ENCODE data around the gene PRR7. TPM values are rescaled to one million over a fixed set of nuclear protein-coding genes. Genes with fewer than 3 reads are reported as not detected.

PRR7 gene
- total RNA-seq, 1 donor, result 30.7 TPM

- DNase-seq (ENCODE audit: low read depth in 2 of 3, low spot score in 2 of 3), result no peak
Observed at GRCh38 chr5:177495243-177496060, 48.8 kb downstream of the PRR7 start.

DNA sequence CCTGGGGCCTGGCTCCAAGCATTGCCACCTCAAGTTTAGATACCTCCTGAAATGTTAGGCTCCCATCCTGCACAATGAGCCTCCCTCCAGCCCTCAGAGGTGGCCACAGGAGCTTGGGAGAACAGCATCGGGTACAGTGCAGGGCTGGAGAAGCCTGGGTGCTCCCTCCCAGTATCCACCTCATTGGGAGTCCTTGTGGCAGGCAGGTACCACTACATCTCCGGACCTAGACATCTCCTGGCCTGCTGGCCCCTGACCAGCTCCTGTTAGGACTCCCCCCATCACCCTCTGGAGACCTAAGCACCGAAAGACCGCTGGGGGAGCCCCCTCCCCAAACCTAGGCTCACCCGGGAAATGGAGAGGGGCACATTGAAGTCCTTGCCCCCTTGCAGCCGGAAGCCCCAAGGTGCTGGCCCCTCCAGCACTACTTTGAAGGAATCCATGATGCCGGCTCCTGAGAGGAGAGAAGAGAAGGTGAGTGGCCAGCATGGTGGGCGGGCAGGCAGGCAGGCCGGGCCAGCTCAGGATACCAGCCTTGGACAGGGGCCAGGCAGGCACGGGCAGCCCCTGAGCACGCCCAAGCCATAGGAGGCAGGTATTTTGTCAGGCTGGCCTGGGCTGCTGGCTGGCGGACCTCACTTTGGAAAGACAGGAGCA lies 49.6 kb downstream of the PRR7 start:
- DNase-seq (ENCODE audit: low read depth in 2 of 3, low spot score in 2 of 3), result no peak

GRCh38 chr5:177496727-177497291 lies 50.2 kb downstream of the PRR7 start:
- DNase-seq (ENCODE audit: low read depth in 2 of 3, low spot score in 2 of 3), result no peak

DNA sequence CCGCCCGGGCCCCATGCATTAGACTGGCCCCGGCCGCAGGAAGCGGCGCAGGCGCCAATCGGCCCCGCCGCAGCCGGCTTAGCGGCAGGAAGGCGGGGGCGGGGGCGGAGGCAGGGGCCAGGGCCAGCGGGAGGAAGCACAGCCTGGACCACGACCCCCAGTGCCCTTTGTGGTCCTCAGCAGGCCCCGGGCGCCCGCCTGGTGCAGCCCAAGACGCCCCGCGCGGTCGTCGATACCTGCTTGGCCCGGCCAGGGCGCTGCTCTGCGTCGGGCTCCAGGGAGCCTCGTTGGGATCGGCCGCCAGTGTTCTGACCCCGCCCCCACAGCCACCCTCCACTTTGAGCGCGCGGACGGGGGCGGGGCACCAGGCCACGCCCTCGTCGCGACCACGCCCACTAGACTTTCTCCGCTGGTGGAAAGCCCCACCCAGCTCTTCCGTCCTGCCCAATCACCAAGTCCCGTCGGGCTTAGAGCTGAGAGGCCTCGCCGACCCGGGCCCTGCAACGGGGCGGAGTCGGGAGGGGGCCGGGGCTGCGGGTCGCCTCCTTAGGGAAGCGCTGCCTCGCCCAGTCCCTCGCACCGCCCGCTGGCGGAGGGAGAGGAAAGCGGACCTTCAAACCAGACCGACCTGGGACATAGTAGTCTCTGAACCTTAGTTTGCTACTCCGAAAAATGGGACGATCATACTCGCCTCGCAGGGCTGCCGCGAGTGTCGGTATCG lies 50.8 kb downstream of the PRR7 start, which contains the start of gene PDLIM7:
Gene PDLIM7, minus strand, starts transcription at position 313 of the 721 bp plus-strand sequence. CDS start 1,092 bp downstream, outside the sequence.
- DNase-seq (ENCODE audit: low read depth in 2 of 3, low spot score in 2 of 3), result peak; percentile 93 to 96 (median 95)

DNA sequence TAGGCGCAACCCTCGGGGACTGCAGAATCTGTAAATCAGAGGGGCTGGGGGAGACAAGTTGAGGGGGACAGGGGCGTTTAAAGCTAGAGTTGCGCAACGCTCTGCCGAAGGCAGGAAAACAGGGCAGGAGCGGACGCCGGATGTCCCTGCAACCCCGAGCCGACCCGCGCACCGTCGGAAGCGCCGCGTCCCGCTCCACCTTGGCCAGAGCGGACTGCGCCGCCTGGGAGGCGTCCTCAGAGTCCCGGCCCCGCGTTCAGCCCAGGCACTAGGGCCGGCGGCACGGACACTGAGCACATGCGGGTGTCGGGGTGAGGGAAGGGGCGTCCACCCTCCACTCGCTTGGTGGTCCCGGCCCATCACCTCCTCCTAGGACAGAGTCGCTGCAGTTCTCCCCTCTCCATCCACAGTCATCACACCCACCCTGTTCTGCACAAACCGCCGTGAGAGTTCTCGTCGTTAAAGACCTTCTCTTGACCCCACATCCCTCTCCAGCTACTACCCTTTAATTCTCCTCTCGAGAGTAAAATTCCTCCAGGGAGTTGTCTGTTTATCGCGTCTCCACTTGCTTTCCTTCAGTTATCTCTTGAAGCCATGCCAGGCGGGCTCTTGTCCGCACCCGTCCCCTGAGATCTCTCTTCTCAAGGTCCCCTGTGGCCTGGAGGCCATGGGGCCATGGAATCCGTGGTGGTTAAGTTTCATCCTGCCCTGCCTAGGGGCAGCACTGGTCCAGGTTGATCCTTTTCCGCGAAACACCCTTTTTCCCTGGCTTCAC lies 51.6 kb downstream of the PRR7 start:
- no peak for DNase-seq (ENCODE audit: low read depth in 2 of 3, low spot score in 2 of 3)

DNA sequence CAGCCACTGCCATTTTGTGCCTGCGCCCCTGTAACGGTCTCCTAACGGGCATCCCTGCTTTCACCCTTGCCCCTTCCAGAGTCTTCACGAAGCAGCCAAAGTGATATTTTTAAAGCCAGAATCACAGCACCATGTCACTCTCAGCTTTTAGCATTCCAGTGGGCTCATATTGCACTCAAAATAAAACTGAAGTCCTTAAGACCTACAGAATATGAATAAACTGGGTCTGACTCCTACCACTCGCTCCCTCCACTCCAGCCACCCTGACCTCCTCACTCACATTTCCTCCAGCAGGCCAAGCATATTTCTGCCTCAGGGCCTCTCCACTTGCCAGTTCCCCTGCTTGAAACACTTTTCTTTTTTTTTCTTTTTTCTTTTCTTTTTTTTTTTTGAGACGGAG lies 53.2 kb downstream of the PRR7 start:
- DNase-seq (ENCODE audit: low read depth in 2 of 3, low spot score in 2 of 3), result no peak

GRCh38 chr5:177500685-177501522 lies 54.3 kb downstream of the PRR7 start:
- DNase-seq (ENCODE audit: low read depth in 2 of 3, low spot score in 2 of 3), result peak; percentile 76 to 81 (median 77)

- no peak for DNase-seq (ENCODE audit: low read depth in 2 of 3, low spot score in 2 of 3)
Observed at GRCh38 chr5:177501874-177502678, 55.5 kb downstream of the PRR7 start.

GRCh38 chr5:177502886-177503285 lies 56.3 kb downstream of the PRR7 start:
- DNase-seq (ENCODE audit: low read depth in 2 of 3, low spot score in 2 of 3), result no peak

DNA sequence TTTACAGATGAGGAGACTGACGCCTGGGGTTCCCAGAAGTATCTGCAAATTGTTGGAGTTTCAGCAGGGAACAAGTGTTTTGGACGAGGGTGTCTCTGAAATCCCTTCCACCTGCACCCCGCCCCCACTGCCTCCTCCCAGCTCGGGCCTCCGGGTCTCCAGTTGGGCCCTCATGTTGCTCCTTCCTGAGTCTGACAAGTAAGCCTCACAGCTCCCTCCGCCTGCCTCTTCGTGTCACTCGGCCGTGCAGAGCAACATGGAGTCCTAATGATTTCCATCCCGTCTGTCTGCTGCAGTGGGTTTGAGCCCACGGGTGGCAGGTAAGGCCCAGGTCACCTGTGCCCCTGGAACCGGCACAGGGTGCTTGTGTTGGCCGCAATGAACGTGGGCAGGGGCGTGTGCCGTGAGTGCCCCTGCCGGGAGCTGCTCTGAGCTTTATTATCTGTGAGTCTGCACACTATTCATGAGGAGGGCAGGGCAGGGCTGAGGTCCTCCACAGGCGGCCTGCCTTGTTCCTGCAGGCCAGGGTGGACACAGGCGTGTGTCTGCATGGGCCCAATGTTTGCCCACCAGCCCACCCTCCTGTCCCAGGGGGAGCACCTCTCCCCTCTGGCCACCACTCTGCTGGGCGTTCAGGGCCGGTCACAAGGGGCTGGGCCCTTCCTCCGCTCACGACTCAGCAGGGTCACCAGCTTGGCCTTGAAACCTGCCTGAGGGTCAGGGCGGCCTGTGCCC lies 56.9 kb downstream of the PRR7 start:
- DNase-seq (ENCODE audit: low read depth in 2 of 3, low spot score in 2 of 3), result no peak

- DNase-seq (ENCODE audit: low read depth in 2 of 3, low spot score in 2 of 3), result no peak
Observed at GRCh38 chr5:177504086-177505056, 57.8 kb downstream of the PRR7 start.

- DNase-seq (ENCODE audit: low read depth in 2 of 3, low spot score in 2 of 3), result no peak
Observed at GRCh38 chr5:177505075-177505474, 58.5 kb downstream of the PRR7 start.

Other genes starting within 250 kb of the PRR7 start
- gene RAB24, start 143.1 kb upstream of the PRR7 start, total RNA-seq, result 32.6 TPM
- gene PRELID1, start 143.0 kb upstream of the PRR7 start, total RNA-seq, result 105 TPM
- gene MXD3, start 134.9 kb upstream of the PRR7 start, total RNA-seq, result 11.0 TPM
- gene LMAN2, start 95.1 kb upstream of the PRR7 start, total RNA-seq, result 423 TPM
- gene RGS14, start 88.9 kb upstream of the PRR7 start, total RNA-seq, result 46.0 TPM
- gene SLC34A1, start 62.4 kb upstream of the PRR7 start, total RNA-seq, result under 0.01 TPM
- gene PFN3, start 46.2 kb upstream of the PRR7 start, total RNA-seq, result not detected
- gene F12, start 37.2 kb upstream of the PRR7 start, total RNA-seq, result 3.2 TPM
- gene GRK6, start 20.1 kb upstream of the PRR7 start, total RNA-seq, result 98.0 TPM
- 28.5 TPM for gene DBN1, start 26.8 kb downstream of the PRR7 start, total RNA-seq
- gene PDLIM7, start 50.8 kb downstream of the PRR7 start, total RNA-seq, result 21.3 TPM
- 57.1 TPM for gene DOK3, start 63.0 kb downstream of the PRR7 start, total RNA-seq
- 166 TPM for gene DDX41, start 70.1 kb downstream of the PRR7 start, total RNA-seq
- 35.5 TPM for gene FAM193B, start 107.7 kb downstream of the PRR7 start, total RNA-seq
- gene TMED9, start 145.4 kb downstream of the PRR7 start, total RNA-seq, result 67.9 TPM
- gene B4GALT7, start 153.3 kb downstream of the PRR7 start, total RNA-seq, result 38.0 TPM

All from hematopoietic multipotent progenitor cell (in vitro differentiated cells).